BJ (cell line): ENCODE results near the gene LRP1B. TPM values are rescaled to one million over a fixed set of nuclear protein-coding genes. Genes with fewer than 3 reads are reported as not detected.

Experiments used
- CTCF ChIA-PET: fragments of 350-600 bp; formaldehyde crosslinking; extraction: SDS; loops from one replicate; lab custom pipeline; 2021; ENCODE audit warnings: antibody characterized with exemption, inconsistent platforms; lab: Yijun Ruan, JAX
- POLR2A ChIA-PET: fragments of 300-600 bp; sonication (Branson Sonifier 250); formaldehyde crosslinking; extraction: SDS; loops from one replicate; lab custom pipeline; 2021; ENCODE audit warnings: antibody characterized with exemption; lab: Charles Lee
- DNase-seq: peaks from one replicate; pipeline ENCODE4 v3.0.0-alpha.2; 2011; ENCODE audit warnings: low read depth
- H3K27me3 ChIP-seq: 2 replicates; pipeline ENCODE4 v1.6.0; 2011; ENCODE audit warnings: low read length; ENCODE audit not compliant: control insufficient read depth, insufficient read depth
- H3K36me3 ChIP-seq: 2 replicates; pipeline ENCODE4 v1.5.1; 2011; ENCODE audit warnings: low read length; ENCODE audit not compliant: control insufficient read depth, insufficient read depth
- H3K4me3 ChIP-seq: 2 replicates; pipeline ENCODE4 v1.5.1; 2011; ENCODE audit warnings: low read depth, mild to moderate bottlenecking, control low read depth, low read length
- polyA plus RNA-seq: library from polyadenylated mRNA; depleted of rRNA; stranded (reverse); fragments of >200 nt; gene quantifications from 2 replicates; pipeline ENCODE4 v1.2.3, GENCODE V29; 2011
- TF ChIP-seq, protein P1 (sequence below): IDR thresholded peaks from 2 replicates; pipeline ENCODE4 v1.5.1; 2011; ENCODE audit warnings: low read depth, mild to moderate bottlenecking, control low read depth, inconsistent platforms, low read length, moderate library complexity; ENCODE audit not compliant: insufficient read depth

LRP1B gene
- polyA plus RNA-seq, 1 experiment, result 0.04 TPM

- no peaks in the 10 kb centered on the region for H3K36me3 ChIP-seq
- TF ChIP-seq, protein P1, sequence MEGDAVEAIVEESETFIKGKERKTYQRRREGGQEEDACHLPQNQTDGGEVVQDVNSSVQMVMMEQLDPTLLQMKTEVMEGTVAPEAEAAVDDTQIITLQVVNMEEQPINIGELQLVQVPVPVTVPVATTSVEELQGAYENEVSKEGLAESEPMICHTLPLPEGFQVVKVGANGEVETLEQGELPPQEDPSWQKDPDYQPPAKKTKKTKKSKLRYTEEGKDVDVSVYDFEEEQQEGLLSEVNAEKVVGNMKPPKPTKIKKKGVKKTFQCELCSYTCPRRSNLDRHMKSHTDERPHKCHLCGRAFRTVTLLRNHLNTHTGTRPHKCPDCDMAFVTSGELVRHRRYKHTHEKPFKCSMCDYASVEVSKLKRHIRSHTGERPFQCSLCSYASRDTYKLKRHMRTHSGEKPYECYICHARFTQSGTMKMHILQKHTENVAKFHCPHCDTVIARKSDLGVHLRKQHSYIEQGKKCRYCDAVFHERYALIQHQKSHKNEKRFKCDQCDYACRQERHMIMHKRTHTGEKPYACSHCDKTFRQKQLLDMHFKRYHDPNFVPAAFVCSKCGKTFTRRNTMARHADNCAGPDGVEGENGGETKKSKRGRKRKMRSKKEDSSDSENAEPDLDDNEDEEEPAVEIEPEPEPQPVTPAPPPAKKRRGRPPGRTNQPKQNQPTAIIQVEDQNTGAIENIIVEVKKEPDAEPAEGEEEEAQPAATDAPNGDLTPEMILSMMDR, result no peak
- no peak for DNase-seq
- ChIA-PET CTCF (no interaction called here), POLR2A (no interaction called here)
- H3K27me3 ChIP-seq, result no peaks in the 10 kb centered on the region
- H3K4me3 ChIP-seq, result no peak overlapping the region
Observed at GRCh38 chr2:140701726-140702125, 1429.1 kb downstream of the LRP1B start.

GRCh38 chr2:140698636-140699035, 1432.2 kb downstream of the LRP1B start:
- no peak for DNase-seq
- no peaks in the 10 kb centered on the region for H3K36me3 ChIP-seq
- H3K4me3 ChIP-seq, result no peak overlapping the region
- TF ChIP-seq, protein P1, result no peak
- POLR2A ChIA-PET, result no interaction called here
- H3K27me3 ChIP-seq, result no peaks in the 10 kb centered on the region
- CTCF ChIA-PET, result no interaction called here

- Histone ChIP-seq H3K4me3 (no peak overlapping the region), H3K36me3 (no peaks in the 10 kb centered on the region), H3K27me3 (no peaks in the 10 kb centered on the region)
- CTCF ChIA-PET, result no interaction called here
- TF ChIP-seq, protein P1, result no peak
- no peak for DNase-seq
- POLR2A ChIA-PET, result no interaction called here
Observed at GRCh38 chr2:140696449-140696848, 1434.4 kb downstream of the LRP1B start.

- CTCF ChIA-PET, result no interaction called here
- TF ChIP-seq, protein P1, result no peak
- no peak overlapping the region for H3K4me3 ChIP-seq
- H3K27me3 ChIP-seq, result no peaks in the 10 kb centered on the region
- POLR2A ChIA-PET, result no interaction called here
- no peaks in the 10 kb centered on the region for H3K36me3 ChIP-seq
- no peak for DNase-seq
Observed at GRCh38 chr2:140695155-140695554, 1435.7 kb downstream of the LRP1B start.

- no peaks in the 10 kb centered on the region for H3K27me3 ChIP-seq
- H3K4me3 ChIP-seq, result no peak overlapping the region
- TF ChIP-seq, protein P1, result no peak
- CTCF ChIA-PET, result interaction anchor here (0.7 kb wide), 1 partner anchor 324 kb away, joined by 3 read pairs; no protein-coding TSS in a partner anchor
- POLR2A ChIA-PET, result no interaction called here
- H3K36me3 ChIP-seq, result no peaks in the 10 kb centered on the region
- DNase-seq, result no peak
Observed at GRCh38 chr2:140687825-140688224, 1443.0 kb downstream of the LRP1B start.
